Activated effector memory CD4-positive, alpha-beta T cell treated with Interleukin-2 at 50 U/mL for 16 hours (primary cell): ENCODE data around the gene CFB.
"Not testable (repeated sequence)": the region's sequence is repeated elsewhere in the genome, so short reads cannot be mapped to it uniquely, and the experiment has no call there.

Source experiments
- DNase-seq: peaks from one replicate; pipeline ENCODE4 v3.0.0-alpha.2; 2020

CFB gene

DNA sequence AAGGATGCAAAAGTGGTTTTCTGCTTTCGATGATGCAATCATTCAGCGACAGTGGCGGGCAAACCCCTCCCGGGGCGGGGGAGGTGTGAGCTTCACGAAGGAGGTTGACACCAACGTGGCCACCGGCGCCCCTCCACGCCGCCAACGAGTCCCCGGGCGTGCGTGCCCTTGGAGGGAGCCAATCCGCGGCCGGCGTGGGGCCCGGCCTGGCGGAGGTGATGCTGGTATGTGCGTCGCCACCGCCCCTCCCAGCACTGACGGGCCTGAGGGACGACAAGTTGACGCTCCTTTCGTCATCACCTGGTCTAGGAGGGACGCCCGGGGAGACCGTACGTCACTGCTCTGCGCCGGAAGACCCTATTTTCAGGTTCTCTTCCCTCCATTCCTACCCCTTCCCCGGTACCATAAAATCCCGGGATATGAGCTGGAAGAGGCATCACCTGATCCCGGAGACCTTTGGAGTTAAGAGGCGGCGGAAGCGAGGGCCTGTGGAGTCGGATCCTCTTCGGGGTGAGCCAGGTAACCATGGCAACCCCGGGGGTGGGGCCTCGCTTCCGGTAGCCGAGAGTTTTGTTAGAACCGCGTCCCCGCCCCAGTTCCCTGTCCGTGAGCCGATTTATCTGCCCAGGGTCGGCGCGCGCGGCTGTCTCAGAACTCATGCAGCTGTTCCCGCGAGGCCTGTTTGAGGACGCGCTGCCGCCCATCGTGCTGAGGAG is 26.3 kb downstream of the CFB start, which contains the start of gene DXO:
Gene DXO (minus strand): TSS at position 146 of the 716 bp plus-strand sequence. CDS start 463 bp downstream, outside the sequence.
- DNase-seq: peak; percentile 93

DNA sequence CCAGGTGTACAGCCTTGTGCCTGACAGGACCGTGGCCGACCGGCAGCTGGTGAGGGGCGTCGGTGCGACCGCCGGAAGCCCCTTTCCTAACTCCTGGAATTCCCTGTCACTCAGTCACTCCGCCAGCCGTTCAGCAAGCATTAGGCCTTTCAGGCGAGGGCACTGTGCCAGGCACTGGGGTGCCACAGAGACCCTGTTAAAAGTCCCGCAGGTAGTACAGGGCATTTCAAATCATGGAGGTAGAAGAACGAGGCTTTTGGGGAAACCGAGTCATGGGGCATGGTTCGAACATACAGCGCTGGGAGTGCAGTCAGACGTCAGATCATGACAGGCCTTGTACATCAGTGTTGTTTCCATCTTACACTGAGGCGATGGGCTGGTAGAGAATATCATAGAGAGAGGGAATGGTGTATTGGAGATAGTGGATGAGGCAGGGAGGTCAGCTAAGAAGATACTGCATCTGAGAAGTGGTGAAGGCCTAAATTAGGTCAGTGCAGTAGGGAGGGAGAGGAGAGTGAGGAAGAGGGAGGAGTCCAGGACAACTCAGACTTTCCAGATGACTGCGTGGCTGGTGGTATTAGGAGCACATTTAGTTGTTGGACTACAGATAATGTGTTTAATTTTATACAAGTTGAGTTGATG is 26.9 kb downstream of the CFB start:
- DNase-seq: no peak

GRCh38 chr6:31976065-31976464 is 30.2 kb downstream of the CFB start:
- DNase-seq: not testable (repeated sequence)

GRCh38 chr6:31977816-31978431 is 32.0 kb downstream of the CFB start:
- DNase-seq: no peak

GRCh38 chr6:31978831-31979230 is 32.9 kb downstream of the CFB start:
- no peak for DNase-seq

GRCh38 chr6:31979238-31979898 is 33.5 kb downstream of the CFB start:
- no peak for DNase-seq

DNA sequence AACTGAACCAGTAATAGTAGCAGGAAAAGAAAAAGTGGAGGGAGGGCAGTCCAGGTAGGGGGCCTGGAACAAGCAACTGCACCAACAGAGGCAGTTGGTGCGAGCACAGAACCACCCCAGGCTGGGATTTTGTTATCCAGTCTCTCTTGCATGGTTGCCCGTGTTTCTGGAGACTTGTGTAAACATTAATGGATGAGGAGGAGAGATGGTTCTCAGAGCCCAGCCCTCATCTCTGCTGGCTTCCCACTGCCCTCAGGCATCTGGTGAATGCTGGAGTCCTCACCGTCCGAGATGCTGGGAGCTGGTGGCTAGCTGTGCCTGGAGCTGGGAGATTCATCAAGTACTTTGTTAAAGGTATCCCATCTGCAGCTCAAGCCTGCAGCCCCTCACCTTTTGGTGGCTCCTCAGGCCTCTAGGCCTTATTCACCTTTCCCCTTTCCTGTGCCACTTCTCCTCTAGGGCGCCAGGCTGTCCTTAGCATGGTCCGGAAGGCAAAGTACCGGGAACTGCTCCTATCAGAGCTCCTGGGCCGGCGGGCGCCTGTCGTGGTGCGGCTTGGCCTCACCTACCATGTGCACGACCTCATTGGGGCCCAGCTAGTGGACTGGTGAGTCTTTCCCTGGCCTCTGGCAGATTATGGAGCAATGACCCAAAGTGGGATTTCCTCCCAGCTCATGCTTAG is 34.4 kb downstream of the CFB start:
- DNase-seq: not testable (repeated sequence)

GRCh38 chr6:31980998-31981397 is 35.1 kb downstream of the CFB start:
- DNase-seq: not testable (repeated sequence)

- DNase-seq: not testable (repeated sequence)
Measured at GRCh38 chr6:31981744-31982143, 35.8 kb downstream of the CFB start, which contains the start of gene C4A. TSS of gene C4A (plus strand) at chr6:31982057. CDS start at chr6:31982108, 51 bp downstream.

- DNase-seq: not testable (repeated sequence)
Measured at GRCh38 chr6:31989363-31989762, 43.5 kb downstream of the CFB start.

DNA sequence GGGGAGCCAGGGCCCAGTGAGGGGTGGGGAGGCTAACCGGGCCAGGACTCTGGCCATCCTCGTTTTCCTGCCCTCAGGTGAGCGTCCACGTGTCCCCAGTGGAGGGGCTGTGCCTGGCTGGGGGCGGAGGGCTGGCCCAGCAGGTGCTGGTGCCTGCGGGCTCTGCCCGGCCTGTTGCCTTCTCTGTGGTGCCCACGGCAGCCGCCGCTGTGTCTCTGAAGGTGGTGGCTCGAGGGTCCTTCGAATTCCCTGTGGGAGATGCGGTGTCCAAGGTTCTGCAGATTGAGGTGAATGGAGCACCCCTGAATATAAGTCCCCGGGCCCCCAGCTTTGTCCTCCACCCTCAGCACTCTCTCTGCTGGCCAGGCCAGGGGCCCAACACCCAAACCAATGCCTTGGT is 48.5 kb downstream of the CFB start:
- not testable (repeated sequence) for DNase-seq

DNA sequence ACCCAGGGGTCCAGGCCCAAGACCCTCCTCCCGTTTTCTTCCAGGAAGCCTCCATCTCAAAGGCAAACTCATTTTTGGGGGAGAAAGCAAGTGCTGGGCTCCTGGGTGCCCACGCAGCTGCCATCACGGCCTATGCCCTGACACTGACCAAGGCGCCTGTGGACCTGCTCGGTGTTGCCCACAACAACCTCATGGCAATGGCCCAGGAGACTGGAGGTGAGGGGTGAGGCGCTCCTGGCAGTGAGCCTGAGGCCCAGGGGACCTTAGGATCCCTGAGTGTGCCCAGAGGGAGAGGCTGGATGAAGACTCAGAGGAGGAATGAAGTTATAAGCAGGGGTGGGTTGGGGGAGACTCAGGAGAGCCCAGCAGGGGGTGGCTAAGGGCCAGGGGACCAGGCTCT is 50.5 kb downstream of the CFB start:
- DNase-seq: not testable (repeated sequence)
